ENCODE data around the gene TXNDC11. TPM values are rescaled to one million over a fixed set of nuclear protein-coding genes. Genes with fewer than 3 reads are reported as not detected.

Gene TXNDC11
- total RNA-seq, 2 donors from 2014 or later: 29.5 to 38.1 TPM

GRCh38 chr16:11747949-11748403 is 5.3 kb upstream of the TXNDC11 start:
- Histone ChIP-seq H3K9me3 (no peaks in the 10 kb centered on the region), H3K36me3 (peaks cover 32% of the 10 kb centered on the region), H3K27me3 (no peaks in the 10 kb centered on the region), H3K4me1 (peaks cover 0 to 9% of the 10 kb centered on the region in 2 donors), H3K4me3 (no peak overlapping the region), H3K27ac (no peak overlapping the region)
- no peak for TF ChIP-seq CTCF (IDR thresholded peaks at IDR 0.05)
- DNase-seq (ENCODE audit: low spot score): no peak

GRCh38 chr16:11744075-11744470 is 1.4 kb upstream of the TXNDC11 start:
- TF ChIP-seq CTCF (IDR thresholded peaks at IDR 0.05): no peak
- Histone ChIP-seq H3K36me3 (no peaks in the 10 kb centered on the region), H3K27me3 (no peaks in the 10 kb centered on the region), H3K9me3 (no peaks in the 10 kb centered on the region), H3K27ac (peak overlapping the region; percentile 95 to 98), H3K4me3 (no peak overlapping the region), H3K4me1 (peaks cover 0 to 32% of the 10 kb centered on the region in 2 donors)
- DNase-seq (ENCODE audit: low spot score): no peak

DNA sequence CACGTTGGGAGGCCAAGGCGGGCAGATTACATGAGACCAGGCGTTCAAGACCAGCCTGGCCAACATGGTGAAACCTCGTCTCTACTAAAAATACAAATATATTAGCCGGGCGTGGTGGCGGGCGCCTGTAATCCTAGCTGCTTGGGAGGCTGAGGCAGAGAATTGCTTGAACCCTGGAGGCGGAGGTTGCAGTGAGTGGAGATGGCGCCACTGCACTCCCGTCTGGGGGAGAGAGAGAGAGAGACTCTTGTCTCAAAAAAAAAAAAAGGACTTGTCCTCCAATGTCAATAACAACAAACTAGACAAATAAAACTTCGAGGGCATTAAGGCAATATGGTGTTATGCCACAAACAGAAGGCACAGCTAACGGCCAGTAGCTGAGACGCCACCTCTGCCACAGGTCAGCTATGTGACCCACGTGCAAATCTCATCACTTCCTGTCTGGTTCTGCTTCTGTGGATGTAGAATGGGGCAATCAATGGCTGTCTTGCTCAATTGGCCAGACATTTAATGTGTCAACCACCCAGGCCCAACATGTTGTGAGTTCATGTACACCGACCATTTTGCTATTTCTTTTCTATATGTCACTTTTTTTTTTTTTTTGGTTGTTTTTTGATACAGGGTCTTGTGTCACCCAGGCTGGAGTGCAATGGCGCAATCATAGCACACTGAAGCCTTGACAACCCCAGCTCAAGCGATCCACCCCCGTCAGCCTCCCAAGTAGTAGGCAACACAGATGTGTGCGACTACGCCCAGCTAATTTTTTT is 834 bp upstream of the TXNDC11 start:
- Histone ChIP-seq H3K4me1 (peaks cover 0 to 33% of the 10 kb centered on the region in 2 donors), H3K27me3 (no peaks in the 10 kb centered on the region), H3K9me3 (no peaks in the 10 kb centered on the region), H3K4me3 (peak overlapping the region; percentile 77 to 100), H3K27ac (peak overlapping the region; percentile 95 to 98), H3K36me3 (no peaks in the 10 kb centered on the region)
- no peak for TF ChIP-seq CTCF (IDR thresholded peaks at IDR 0.05)
- DNase-seq (ENCODE audit: low spot score): peak; percentile 85

GRCh38 chr16:11742093-11742535 is 543 bp downstream of the TXNDC11 start:
- H3K27ac ChIP-seq: peak overlapping the region; percentile 95 to 98
- TF ChIP-seq CTCF (IDR thresholded peaks at IDR 0.05): no peak
- H3K4me1 ChIP-seq: peaks cover 0 to 42% of the 10 kb centered on the region in 2 donors
- no peaks in the 10 kb centered on the region for H3K27me3 ChIP-seq
- H3K36me3 ChIP-seq: peaks cover 4% of the 10 kb centered on the region
- no peak for DNase-seq (ENCODE audit: low spot score)
- H3K9me3 ChIP-seq: no peaks in the 10 kb centered on the region
- H3K4me3 ChIP-seq: peak overlapping the region; percentile 77 to 100

GRCh38 chr16:11740567-11740966 is 2.1 kb downstream of the TXNDC11 start:
- peak overlapping the region in 1 of 2 donors; percentile 98 for H3K27ac ChIP-seq
- H3K27me3 ChIP-seq: no peaks in the 10 kb centered on the region
- H3K36me3 ChIP-seq: peaks cover 19% of the 10 kb centered on the region
- peak overlapping the region in 1 of 2 donors; percentile 100 for H3K4me3 ChIP-seq
- no peak for TF ChIP-seq CTCF (IDR thresholded peaks at IDR 0.05)
- H3K4me1 ChIP-seq: peaks cover 0 to 55% of the 10 kb centered on the region in 2 donors
- no peak for DNase-seq (ENCODE audit: low spot score)
- no peaks in the 10 kb centered on the region for H3K9me3 ChIP-seq

All from right atrium auricular region (tissue), 2 donors.